Gastrocnemius medialis (tissue), 4 donors: ENCODE results near the gene CITED1.

ENCODE experiments used
- POLR2A ChIP-seq, 2 donors: fragments of 450-650 bp; IDR thresholded peaks; one replicate each; pipeline ENCODE4 v1.6.1; 2017; ENCODE audit warnings: antibody characterized with exemption in 2 of 2, mild to moderate bottlenecking in 2 of 2, moderate library complexity in 2 of 2
- TF ChIP-seq, protein P1 (sequence below), 5 experiments: fragments of 450-650 bp in 3 of 5; fragments of 200-600 bp in 2 of 5; sonication (generic) in 2 of 5; IDR thresholded peaks in 4 of 5; conservative IDR thresholded peaks in 1 of 5; 1 replicate in 4 of 5; 2 replicates in 1 of 5; pipeline ENCODE4 v1.5.1; 2016 to 2019; ENCODE audit warnings: antibody characterized with exemption in 5 of 5, mild to moderate bottlenecking in 3 of 5, moderate library complexity in 3 of 5

DNA sequence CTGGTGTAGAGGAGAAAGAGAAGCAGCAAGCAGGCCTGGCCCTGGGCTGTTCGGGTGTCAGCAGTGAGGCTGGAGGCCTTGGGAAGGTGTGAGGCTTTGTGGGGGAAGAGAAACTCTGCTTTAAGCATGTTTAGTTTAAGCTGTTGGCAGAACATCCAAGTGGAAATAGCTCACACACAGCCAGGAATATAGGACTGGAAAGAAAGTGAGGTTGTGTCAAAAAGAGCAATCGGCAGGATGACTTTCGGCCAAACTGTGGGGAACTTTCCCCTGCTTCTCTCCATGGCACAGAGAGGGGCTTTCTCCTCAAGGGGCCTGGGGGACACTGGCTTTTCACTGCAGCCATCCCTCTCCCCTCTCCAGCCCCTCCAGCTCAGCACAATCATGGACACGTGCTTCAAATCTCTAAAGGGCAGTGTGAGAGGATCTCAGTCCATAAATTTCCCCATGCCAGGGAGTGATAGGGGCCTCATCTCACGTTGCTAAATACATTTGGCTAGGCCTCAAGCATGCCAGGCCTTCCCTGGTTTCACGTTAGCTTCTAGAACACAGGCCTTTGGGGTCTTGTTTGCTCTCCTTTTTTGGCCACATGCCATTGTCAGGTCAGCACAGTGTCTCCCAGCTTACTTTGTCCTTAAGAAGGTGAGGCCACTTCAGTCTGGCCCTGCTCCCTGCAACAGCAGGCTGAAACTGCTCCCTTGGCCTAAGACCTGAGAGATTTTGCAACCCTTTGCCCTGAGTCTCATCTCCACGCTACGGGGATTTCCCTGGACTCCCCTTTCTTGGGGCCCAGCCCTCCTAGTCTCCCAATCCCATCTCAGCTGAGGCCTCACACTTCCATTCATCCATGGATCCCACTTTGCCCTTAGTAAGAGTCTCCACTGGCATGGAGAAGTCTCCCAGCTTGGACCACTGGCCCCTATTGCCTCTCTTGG lies 8.3 kb upstream of the CITED1 start:
- TF ChIP-seq POLR2A (IDR thresholded peaks at IDR 0.05): no peak
- TF ChIP-seq, protein P1, sequence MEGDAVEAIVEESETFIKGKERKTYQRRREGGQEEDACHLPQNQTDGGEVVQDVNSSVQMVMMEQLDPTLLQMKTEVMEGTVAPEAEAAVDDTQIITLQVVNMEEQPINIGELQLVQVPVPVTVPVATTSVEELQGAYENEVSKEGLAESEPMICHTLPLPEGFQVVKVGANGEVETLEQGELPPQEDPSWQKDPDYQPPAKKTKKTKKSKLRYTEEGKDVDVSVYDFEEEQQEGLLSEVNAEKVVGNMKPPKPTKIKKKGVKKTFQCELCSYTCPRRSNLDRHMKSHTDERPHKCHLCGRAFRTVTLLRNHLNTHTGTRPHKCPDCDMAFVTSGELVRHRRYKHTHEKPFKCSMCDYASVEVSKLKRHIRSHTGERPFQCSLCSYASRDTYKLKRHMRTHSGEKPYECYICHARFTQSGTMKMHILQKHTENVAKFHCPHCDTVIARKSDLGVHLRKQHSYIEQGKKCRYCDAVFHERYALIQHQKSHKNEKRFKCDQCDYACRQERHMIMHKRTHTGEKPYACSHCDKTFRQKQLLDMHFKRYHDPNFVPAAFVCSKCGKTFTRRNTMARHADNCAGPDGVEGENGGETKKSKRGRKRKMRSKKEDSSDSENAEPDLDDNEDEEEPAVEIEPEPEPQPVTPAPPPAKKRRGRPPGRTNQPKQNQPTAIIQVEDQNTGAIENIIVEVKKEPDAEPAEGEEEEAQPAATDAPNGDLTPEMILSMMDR (IDR thresholded peaks at IDR 0.05 in 4 of 5, conservative IDR thresholded peaks at IDR 0.05 in 1 of 5): no peak
